ENCODE results near the gene PLP2.

PLP2 gene

GRCh38 chrX:49186125-49187027, 14.7 kb downstream of the PLP2 start, which contains the start of gene PRICKLE3:
PRICKLE3 (minus strand) TSS chrX:49186373; CDS start chrX:49186297, 76 bp downstream.
- DNase-seq (ENCODE audit: low read depth in 2 of 2), result peak in 1 of 2 experiments; percentile 73

- no peak for DNase-seq (ENCODE audit: low read depth in 2 of 2)
These were observed 15.3 kb downstream of the PLP2 start for GRCh38 chrX:49187028-49187394.

- no peak for DNase-seq (ENCODE audit: low read depth in 2 of 2)
These were observed 15.8 kb downstream of the PLP2 start for GRCh38 chrX:49187526-49187925.

GRCh38 chrX:49188468-49189076, 16.9 kb downstream of the PLP2 start:
- no peak for DNase-seq (ENCODE audit: low read depth in 2 of 2)

GRCh38 chrX:49189606-49190005, 17.9 kb downstream of the PLP2 start:
- no peak for DNase-seq (ENCODE audit: low read depth in 2 of 2)

- peak; percentile 57 to 64 for DNase-seq (ENCODE audit: low read depth in 2 of 2)
These were observed 19.3 kb downstream of the PLP2 start for GRCh38 chrX:49190821-49191573.

GRCh38 chrX:49191574-49192011, 19.9 kb downstream of the PLP2 start:
- DNase-seq (ENCODE audit: low read depth in 2 of 2), result no peak

GRCh38 chrX:49192722-49193328, 21.1 kb downstream of the PLP2 start:
- no peak for DNase-seq (ENCODE audit: low read depth in 2 of 2)

GRCh38 chrX:49193542-49193964, 21.9 kb downstream of the PLP2 start:
- DNase-seq (ENCODE audit: low read depth in 2 of 2), result no peak

- no peak for DNase-seq (ENCODE audit: low read depth in 2 of 2)
These were observed 25.9 kb downstream of the PLP2 start for GRCh38 chrX:49197543-49198087.

GRCh38 chrX:49198540-49199314, 27.0 kb downstream of the PLP2 start:
- DNase-seq (ENCODE audit: low read depth in 2 of 2), result no peak

GRCh38 chrX:49199315-49199595, 27.6 kb downstream of the PLP2 start:
- DNase-seq (ENCODE audit: low read depth in 2 of 2), result no peak

GRCh38 chrX:49199906-49200771, 28.4 kb downstream of the PLP2 start, which contains the start of gene SYP:
SYP (minus strand) TSS chrX:49200193; CDS start chrX:49200186, 7 bp downstream.
- peak; percentile 73 to 75 for DNase-seq (ENCODE audit: low read depth in 2 of 2)

- DNase-seq (ENCODE audit: low read depth in 2 of 2), result no peak
These were observed 30.3 kb downstream of the PLP2 start for GRCh38 chrX:49202022-49202421.

- DNase-seq (ENCODE audit: low read depth in 2 of 2), result no peak
These were observed 31.8 kb downstream of the PLP2 start for GRCh38 chrX:49203536-49203935.

GRCh38 chrX:49204017-49204416, 32.3 kb downstream of the PLP2 start:
- DNase-seq (ENCODE audit: low read depth in 2 of 2), result no peak

GRCh38 chrX:49204709-49205108, 33.0 kb downstream of the PLP2 start:
- DNase-seq (ENCODE audit: low read depth in 2 of 2), result no peak

- DNase-seq (ENCODE audit: low read depth in 2 of 2), result no peak
These were observed 33.7 kb downstream of the PLP2 start for GRCh38 chrX:49205443-49205842.

- no peak for DNase-seq (ENCODE audit: low read depth in 2 of 2)
These were observed 34.8 kb downstream of the PLP2 start for GRCh38 chrX:49206543-49206942.

GRCh38 chrX:49208399-49208798, 36.7 kb downstream of the PLP2 start:
- DNase-seq (ENCODE audit: low read depth in 2 of 2), result no peak

All from stimulated activated CD4-positive, alpha-beta T cell treated with anti-CD3 and anti-CD28 coated beads, Interleukin-12 subunit alpha, Interleukin-12 subunit beta, amount 100 ng/mL, for 24 hours (primary cell).